HUDEP-2 (cell line): ENCODE data around the gene CALML6.

Experiments
- DNase-seq, 76 experiments: peaks; one replicate each; lab custom pipeline; 2025; ENCODE audit not compliant: unreplicated experiment in 76 of 76; lab: John Stamatoyannopoulos, UW

CALML6 gene

DNA sequence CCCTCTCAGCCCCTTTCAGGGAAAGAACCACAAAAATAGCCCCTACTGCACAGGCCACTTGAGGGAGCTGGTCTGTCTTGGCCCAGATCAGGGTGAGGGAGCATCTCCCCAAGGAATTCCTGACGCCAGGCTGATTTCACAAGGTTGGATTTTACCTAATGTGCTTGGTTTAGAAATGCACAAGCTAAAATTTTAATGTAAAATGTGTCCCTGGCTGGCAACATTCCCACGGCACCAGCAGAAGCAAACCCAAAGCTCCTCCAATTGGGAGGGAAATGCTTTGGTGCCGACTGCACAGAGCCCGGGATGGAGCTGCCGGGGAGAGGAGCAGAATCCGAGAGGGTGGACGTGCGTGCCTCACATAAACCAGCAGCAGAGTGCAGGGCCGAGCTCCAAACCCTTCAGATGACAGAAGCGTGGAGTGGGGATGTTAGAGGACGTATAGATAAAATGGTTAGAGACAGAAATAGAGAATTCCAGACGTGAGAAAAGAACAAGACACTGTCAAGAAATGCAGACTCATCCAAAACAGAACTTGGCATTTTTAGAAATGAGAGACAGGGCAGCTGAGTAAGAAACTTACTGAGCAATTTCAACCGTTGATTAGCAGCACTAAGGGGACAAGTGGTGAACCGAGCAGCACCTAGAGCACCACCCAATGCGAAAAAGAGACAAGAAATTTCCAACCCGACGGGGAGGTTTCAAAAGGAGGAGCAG lies 45.6 kb downstream of the CALML6 start:
- DNase-seq = no peak

- DNase-seq = no peak
These were observed 47.7 kb downstream of the CALML6 start for GRCh38 chr1:1962752-1963151.

GRCh38 chr1:1963570-1963969 lies 48.5 kb downstream of the CALML6 start:
- DNase-seq = no peak

GRCh38 chr1:1964811-1965210 lies 49.8 kb downstream of the CALML6 start:
- DNase-seq = no peak

DNA sequence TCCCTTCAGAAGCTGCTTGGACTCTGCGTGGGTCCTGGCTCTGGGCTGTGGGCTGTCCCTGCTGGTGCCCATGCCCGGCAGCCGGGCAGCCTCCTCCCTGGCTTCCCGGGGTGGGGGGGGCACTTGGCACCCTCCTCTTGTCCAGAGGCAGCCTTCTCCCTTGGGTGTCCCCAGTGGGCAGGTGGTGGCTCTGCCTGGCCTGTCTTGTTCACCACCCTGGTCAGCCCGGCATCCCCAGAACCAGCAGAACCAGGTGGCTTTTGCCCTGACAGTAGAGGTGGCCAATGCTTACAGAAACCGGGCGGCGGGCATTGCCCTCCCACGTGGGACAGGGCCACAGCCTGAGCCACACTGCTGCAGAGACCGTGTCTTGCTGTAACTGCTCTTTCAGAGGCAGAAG lies 50.5 kb downstream of the CALML6 start:
- DNase-seq = no peak

DNA sequence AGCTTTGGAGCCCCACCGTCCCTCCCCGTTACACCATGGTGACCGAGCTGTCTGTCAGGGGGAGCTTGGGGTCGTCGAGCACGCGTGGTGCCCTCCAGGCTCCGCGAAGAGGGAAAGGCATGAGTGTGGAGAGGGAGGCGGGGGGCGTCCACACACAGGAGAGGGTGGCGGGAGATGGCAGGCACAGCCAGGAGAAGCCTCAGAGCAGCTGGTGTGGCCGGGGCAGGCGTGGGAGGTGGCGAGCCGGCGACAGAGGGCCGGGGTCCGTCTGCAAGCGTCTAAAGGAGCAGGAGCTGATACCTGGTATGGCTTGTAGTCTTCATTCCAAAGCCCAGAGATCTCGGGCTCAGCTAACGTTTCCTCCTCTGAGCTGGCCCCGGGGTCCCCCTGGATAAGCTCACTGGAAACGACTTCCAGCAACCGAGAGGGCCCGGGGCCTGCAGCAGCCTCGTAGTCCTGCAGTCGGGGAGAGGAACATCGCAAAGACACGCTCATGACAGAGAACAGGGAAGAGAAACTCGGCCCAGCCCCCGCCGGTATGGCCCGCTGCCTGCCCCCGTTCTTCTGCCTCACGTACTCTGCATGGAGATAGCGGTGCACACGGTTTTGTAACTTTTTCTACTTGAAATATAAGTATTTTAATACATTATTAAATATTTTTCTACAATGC lies 51.1 kb downstream of the CALML6 start:
- no peak for DNase-seq
